ENCODE measurements around the gene PCDHGB3. TPM values are rescaled to one million over a fixed set of nuclear protein-coding genes. Genes with fewer than 3 reads are reported as not detected.

The PCDHGB3 gene
- total RNA-seq (2022; extraction: Qiagen RNA extraction): 0.10 to 0.31 TPM (median 0.21 TPM) in 5 replicates

DNA sequence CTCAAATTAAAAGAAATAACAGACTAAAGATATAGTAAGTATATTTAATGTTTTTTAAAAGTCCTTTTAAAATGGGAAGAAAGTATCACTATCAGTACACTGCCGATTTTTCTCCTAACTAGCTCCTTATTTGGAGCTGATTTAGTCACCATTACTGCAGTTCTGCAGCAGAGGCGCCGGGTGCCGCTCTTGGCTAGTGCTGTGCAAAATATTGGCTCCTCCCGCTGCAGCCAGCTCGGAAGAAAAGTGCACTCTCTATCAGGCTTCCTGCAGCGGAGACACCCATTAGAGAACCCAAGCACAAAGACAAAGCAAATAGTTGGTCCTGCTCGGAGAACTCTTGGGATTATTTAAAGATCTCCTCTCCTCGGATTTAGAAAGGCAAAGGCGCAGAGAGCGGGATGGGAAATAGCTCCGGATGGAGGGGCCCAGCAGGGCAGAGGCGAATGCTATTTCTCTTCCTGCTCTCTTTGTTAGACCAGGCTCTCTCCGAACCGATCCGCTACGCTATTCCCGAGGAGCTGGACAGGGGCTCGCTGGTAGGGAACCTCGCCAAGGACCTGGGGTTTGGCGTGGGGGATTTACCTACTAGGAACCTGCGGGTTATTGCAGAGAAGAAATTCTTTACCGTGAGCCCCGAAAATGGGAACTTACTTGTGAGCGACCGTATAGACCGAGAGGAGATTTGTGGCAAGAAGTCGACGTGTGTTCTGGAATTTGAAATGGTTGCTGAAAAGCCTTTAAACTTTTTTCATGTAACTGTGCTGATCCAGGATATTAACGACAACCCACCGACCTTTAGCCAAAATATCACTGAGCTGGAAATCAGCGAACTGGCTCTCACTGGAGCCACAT is at the start of gene PCDHGB3:
TSS of gene PCDHGB3 (plus strand) at position 249 of the 855 bp plus-strand sequence. CDS start at position 402, 153 bp downstream.

DNA sequence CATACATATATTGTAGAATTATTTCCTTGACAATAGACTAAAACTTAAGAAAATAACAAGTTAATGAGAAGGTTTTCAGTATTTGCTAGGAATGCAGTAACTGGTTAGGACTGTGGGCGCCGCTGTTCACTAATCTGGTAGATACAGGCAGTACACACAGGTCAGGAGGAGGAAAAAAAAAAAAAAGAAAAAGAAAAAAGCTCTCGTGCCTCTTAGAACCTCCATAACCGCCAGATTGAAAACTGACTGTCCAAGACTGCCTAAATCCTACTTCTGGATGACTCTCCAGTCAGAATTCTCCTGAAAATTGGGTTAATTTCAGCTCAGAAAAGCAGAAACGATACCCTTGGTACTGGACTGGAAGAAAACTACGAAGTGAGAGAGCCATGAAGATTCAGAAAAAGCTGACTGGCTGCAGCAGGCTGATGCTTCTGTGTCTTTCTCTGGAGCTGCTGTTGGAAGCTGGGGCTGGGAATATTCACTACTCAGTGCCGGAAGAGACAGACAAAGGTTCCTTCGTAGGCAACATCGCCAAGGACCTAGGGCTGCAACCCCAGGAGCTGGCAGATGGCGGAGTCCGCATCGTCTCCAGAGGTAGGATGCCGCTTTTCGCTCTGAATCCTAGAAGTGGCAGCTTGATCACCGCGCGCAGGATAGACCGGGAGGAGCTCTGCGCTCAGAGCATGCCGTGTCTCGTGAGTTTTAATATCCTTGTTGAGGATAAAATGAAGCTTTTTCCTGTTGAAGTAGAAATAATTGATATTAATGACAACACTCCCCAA is 39.6 kb upstream of the PCDHGB3 start, which contains the start of gene PCDHGA1:
TSS of gene PCDHGA1 (plus strand) at position 216 of the 782 bp plus-strand sequence.

DNA sequence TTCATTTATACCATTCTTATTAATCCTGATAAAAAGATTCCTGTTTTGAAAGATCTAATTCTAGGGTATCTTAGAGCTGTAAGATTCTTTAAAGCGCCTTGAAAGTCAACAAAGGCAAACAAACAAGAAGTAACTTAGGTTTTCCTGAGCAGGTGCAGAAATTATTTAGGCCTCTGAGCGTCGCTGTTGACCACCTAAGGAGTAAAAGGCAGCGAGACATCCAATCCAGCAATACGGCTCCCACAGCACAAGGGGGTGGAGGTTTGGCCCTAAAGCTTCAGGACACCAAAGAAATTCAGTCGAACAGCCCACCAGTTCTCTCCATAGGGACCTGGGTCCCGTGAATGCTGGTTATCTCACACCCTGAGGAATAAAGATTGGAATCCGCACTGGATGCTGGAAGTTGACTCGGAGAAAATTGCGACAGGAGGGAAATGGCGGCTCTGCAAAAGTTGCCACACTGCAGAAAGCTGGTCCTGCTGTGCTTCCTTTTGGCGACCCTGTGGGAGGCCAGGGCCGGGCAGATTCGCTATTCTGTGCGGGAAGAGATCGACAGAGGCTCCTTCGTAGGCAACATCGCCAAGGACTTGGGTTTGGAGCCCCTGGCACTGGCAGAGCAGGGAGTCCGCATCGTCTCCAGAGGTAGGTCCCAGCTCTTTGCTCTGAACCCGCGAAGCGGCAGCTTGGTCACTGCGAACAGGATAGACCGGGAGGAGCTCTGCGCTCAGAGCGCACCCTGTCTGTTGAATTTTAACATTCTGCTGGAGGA is 31.3 kb upstream of the PCDHGB3 start, which contains the start of gene PCDHGA2:
TSS of gene PCDHGA2 (plus strand) at position 223 of the 769 bp plus-strand sequence.

DNA sequence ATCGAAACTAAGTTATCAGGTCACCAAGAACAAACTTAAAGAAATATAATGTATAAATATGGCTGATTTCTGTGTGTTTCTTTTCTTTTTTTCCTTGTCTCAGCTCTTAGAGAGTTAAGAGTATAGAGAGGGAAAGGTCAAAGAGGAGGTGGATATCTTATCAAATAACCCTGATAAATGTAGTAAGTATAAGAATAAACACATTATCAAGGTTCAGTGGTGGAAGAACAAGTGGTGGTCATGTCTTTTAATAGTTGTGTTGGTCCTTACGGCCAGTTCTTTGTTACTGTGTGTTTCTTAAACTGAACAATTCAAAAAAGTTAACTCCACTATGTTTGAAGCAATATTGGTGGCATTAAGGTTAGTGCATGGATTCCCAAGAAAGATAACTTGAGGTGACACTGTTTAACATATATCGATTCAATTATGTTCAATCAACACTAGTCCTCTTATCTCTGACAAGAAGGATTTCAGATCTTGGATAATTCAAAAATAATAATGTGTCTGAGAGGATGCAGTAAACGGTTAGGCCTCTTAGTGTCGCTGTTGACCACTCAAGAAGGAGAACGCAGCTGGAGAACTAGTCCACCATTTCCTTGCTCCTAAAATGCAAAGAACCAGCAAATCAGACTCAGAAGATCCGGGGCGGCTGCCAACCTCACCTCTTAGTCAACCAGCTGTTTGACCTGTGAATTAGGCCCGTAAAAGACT is 26.6 kb upstream of the PCDHGB3 start, which contains the start of gene PCDHGA3:
TSS of gene PCDHGA3 (plus strand) at position 588 of the 711 bp plus-strand sequence. CDS start 205 bp downstream, outside the sequence.

DNA sequence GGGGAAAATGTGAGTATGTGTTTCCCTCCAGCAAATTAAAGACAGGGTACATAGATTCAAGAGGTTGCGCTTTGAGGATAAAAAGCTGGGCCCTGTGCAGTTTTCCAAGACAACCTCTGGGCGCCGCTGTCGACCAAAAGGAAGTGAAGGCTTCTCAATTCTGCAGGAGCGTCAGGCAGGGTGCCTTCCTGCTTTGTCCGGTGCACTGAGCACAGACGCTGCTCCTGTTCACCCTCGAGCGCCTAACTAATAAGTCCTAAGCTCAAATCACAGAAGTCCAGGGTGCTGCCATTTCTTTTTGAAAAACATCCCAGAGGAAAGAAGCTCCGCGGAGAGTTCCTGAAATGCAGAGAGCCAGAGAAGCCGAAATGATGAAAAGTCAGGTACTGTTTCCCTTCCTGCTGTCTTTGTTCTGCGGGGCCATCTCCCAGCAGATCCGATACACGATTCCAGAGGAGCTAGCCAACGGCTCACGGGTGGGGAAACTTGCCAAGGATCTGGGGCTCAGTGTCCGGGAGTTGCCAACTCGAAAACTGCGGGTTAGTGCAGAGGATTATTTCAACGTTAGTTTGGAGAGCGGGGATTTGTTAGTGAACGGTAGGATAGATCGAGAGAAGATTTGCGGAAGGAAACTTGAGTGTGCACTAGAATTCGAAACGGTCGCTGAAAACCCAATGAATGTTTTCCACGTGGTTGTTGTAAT is 20.0 kb upstream of the PCDHGB3 start, which contains the start of gene PCDHGB1:
TSS of gene PCDHGB1 (plus strand) at position 183 of the 703 bp plus-strand sequence. CDS start at position 345, 162 bp downstream.

DNA sequence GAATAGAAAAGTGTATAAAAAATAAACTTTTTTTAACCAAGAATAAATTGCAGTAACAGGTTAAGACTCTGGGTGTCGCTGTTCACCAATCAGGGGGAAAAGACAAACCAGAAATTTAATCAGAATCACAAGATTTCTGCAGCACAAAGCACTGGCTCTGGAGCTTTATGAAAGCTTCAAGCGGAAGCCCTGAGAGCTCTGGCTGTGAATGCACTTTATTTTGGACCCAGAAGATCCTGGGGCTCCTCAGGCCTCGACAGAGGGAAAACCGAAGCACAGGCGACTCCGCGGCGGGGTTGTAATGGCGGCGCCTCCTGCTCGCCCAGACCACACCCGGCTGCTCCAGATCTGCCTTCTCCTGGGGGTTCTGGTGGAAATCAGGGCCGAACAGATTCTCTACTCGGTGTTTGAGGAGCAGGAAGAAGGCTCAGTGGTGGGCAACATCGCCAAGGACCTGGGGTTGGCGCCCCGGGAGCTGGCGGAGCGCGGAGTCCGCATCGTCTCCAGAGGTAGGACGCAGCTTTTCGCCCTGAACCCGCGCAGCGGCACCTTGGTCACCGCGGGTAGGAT is 15.1 kb upstream of the PCDHGB3 start, which contains the start of gene PCDHGA4:
TSS of gene PCDHGA4 (plus strand) at position 122 of the 570 bp plus-strand sequence. CDS start at position 209, 87 bp downstream.

DNA sequence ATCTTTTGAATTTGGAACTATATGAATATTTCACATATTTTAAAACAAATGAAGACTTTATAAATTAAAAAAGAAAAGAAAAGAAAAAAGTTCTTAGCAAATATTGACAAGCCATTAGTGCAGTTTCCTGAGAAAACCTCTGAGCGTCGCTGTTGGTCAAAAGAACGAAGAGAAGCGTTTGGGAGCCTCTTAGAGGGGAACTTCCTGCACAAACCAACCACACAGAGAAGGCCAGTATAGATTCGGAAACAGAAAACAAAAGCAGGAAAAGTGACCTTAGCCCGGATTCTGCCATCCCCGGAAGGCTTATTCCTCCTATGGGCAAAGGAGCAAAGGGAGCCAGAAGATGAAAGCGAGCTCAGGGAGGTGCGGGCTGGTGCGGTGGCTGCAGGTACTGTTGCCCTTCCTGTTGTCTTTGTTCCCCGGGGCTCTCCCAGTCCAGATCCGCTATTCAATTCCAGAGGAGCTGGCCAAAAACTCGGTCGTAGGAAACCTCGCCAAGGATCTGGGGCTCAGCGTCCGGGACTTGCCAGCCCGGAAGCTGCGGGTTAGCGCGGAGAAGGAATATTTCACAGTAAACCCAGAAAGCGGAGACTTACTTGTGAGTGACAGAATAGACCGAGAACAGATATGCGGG is 10.1 kb upstream of the PCDHGB3 start, which contains the start of gene PCDHGB2:
TSS of gene PCDHGB2 (plus strand) at position 205 of the 637 bp plus-strand sequence. CDS start at position 347, 142 bp downstream.

DNA sequence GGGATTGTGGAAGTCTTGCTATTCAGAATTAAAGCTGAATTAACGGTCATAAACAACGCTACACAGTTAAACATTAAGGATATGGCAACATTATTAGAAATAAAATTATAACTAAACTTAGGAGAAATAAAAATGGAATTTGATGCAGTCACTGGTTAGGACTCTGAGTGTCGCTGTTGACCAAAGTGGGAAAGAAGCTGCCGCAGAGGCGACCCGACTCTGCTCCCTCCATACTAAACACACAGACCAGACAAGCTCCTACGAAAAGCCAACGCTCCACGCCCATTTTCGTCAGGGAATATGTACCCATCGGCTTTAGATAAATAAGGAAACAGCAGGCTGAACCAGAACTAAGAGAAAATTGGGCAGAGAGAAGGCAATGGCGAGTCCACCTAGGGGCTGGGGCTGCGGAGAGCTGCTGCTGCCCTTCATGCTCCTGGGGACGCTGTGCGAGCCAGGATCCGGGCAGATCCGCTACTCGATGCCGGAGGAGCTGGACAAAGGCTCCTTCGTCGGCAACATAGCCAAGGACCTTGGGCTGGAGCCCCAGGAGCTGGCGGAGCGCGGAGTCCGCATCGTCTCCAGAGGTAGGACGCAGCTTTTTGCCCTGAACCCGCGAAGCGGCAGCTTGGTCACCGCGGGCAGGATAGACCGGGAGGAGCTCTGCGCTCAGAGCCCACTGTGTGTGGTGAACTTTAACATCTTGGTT is 5.9 kb upstream of the PCDHGB3 start, which contains the start of gene PCDHGA5:
TSS of gene PCDHGA5 (plus strand) at position 211 of the 709 bp plus-strand sequence. CDS start at position 380, 169 bp downstream.

DNA sequence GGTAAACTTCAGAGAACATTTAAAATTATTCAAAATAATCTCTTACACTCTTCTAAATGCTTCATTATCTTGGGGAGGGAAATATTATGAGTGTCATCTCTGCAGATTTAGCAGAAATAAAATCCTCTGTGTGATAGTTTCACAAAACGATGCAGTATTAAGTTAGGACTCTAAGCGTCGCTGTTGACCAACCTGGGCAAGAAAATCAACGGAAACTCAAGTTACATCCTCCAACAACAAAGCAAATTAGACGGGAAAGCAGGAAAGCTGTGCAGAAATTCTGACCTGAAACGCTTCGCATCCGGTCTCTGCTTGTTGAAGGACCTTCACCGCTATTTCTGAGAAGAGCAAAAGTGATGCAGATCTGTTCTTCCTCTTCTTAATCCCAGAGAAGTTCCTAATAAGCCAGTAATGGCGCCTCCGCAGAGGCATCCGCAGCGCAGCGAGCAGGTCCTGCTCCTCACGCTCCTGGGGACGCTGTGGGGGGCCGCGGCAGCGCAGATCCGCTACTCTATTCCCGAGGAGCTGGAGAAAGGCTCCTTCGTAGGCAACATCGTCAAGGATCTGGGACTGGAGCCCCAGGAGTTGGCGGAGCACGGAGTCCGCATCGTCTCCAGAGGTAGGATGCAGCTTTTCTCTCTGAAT is 3.8 kb downstream of the PCDHGB3 start, which contains the start of gene PCDHGA6:
TSS of gene PCDHGA6 (plus strand) at position 219 of the 645 bp plus-strand sequence. CDS start at position 412, 193 bp downstream.

DNA sequence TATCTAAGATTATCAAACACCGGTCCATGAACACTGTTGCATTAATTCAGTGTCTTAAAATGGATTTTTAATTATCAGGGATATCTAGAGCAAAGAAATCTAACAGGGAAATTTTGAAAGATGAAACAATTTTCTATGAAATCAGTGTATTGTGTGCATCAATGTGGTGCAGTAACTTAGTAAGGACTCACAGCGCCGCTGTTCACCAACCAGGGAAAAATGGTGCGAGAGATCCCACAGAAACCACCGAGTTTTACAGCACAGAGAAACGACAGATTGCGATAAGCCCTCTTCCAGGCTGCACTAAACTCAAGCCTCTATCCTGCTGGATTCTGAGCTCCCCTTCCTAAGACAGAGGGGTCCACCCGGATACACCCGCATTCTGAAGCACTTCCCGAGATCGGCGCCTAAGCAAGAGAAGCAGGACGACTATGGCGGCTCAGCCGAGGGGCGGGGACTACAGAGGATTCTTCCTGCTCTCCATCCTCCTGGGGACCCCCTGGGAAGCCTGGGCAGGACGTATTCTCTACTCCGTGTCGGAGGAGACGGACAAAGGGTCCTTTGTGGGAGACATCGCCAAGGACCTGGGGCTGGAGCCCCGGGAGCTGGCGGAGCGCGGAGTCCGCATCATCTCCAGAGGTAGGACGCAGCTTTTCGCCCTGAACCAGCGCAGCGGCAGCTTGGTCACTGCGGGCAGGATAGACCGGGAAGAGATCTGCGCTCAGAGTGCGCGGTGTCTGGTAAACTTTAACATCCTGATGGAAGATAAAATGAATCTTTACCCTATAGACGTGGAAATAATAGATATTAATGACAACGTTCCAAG is 12.6 kb downstream of the PCDHGB3 start, which contains the start of gene PCDHGA7:
TSS of gene PCDHGA7 (plus strand) at position 274 of the 826 bp plus-strand sequence. CDS start at position 432, 158 bp downstream.

DNA sequence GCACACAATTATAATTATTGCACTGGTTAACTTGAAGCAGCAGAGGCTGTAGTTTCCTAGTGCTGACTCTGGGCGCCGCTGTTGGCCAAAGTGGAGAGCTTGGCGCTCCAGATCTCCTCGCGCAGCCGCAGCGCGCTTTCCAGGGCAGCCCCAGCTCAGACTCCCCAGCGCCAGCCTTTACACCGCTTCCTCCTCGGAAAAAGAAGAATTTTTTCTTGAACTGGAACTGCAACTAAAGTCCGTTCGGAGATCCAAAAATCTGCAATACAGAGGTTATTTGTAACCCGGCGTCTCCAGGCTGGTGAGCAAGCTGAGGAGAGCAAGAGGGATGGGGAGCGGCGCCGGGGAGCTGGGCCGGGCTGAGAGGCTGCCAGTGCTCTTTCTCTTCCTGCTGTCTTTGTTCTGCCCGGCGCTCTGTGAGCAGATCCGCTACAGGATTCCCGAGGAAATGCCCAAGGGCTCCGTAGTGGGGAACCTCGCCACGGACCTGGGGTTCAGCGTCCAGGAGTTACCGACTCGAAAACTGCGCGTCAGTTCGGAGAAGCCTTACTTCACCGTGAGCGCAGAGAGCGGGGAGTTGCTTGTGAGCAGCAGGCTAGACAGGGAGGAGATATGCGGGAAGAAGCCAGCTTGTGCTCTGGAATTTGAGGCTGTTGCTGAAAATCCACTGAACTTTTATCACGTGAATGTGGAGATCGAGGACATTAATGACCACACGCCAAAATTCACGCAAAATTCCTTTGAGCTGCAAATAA is 17.7 kb downstream of the PCDHGB3 start, which contains the start of gene PCDHGB4:
TSS of gene PCDHGB4 (plus strand) at position 142 of the 755 bp plus-strand sequence. CDS start at position 329, 187 bp downstream.

DNA sequence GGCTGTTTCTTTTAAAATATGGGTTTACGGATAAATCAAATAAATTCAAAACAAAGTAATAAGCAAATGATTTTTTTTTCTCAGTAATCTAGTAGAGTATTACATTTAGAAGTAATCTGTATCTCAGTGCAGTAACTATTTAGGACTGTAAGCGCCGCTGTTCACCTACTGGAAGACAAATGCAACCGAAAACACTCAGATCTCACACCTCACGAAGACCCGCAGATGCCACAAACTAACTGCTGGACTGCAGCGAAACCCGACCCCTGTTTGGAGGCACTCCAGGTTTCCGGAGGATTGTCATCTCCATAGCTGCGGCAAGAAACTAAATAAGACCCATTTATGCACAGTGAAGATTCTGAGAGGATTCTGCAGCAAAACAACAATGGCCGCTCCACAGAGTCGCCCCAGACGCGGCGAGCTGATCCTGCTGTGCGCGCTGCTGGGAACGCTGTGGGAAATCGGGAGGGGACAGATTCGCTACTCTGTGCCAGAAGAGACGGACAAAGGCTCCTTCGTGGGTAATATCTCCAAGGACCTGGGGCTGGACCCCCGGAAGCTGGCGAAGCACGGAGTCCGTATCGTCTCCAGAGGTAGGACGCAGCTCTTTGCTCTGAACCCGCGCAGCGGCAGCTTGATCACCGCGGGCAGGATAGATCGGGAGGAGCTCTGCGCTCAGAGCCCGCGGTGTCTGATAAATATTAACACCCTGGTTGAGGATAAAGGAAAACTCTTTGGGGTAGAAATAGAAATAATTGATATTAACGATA is 22.6 kb downstream of the PCDHGB3 start, which contains the start of gene PCDHGA8:
TSS of gene PCDHGA8 (plus strand) at position 205 of the 770 bp plus-strand sequence. CDS start at position 386, 181 bp downstream.

DNA sequence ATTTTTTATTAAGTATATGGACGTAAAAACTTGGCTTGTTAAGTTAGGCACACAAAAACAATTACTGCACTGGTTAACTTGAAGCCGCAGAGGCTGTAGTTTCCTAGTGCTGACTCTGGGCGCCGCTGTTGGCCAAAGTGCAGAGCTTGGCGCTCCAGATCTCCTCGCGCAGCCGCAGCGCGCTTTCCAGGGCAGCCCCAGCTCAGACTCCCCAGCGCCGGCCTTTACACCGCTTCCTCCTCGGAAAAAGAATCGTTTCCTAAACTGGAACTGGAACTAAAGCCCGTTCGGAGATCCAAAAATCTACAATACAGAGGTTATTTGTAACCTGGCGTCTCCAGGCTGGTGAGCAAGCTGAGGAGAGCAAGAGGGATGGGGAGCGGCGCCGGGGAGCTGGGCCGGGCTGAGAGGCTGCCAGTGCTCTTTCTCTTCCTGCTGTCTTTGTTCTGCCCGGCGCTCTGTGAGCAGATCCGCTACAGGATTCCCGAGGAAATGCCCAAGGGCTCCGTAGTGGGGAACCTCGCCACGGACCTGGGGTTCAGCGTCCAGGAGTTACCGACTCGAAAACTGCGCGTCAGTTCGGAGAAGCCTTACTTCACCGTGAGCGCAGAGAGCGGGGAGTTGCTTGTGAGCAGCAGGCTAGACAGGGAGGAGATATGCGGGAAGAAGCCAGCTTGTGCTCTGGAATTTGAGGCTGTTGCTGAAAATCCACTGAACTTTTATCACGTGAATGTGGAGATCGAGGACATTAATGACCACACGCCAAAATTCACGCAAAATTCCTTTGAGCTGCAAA is 27.9 kb downstream of the PCDHGB3 start, which contains the start of gene PCDHGB5:
TSS of gene PCDHGB5 (plus strand) at position 192 of the 796 bp plus-strand sequence. CDS start at position 373, 181 bp downstream.

DNA sequence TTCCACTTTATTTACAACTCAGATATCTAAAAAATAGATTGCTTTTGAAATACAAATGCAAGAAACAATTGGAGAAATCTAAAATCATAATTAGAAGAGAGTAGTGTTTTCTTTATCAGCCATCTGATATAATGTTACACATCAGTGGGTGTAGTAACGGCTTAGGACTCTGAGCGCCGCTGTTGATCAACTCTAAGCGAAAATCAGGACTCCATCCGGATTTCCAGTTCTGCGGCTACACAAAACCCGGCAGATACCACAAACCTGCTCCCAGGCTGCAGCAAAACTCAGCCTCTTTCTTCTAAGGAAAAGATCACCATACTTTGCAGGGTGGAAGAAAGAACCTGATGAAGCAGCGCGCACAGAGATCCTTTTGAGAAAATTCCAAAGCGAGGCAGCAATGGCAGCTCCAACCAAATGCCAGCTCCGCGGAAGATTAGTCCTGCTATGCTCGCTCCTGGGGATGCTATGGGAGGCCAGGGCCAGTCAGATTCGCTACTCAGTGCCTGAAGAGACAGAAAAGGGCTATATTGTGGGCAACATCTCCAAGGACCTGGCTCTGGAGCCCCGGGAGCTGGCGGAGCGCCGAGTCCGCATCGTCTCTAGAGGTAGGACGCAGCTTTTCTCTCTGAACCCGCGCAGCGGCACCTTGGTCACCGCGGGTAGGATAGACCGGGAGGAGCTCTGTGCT is 32.7 kb downstream of the PCDHGB3 start, which contains the start of gene PCDHGA9:
TSS of gene PCDHGA9 (plus strand) at position 226 of the 691 bp plus-strand sequence. CDS start at position 401, 175 bp downstream.

Measured in A549 treated with Mapracorat at 1 μM for 4 hours (cell line).